ENCODE measurements around the gene LRRK1. TPM values are rescaled to one million over a fixed set of nuclear protein-coding genes. Genes with fewer than 3 reads are reported as not detected.

Gene LRRK1
- total and polyA plus RNA-seq, 2 experiments from 2014 or later: 2.6 to 4.5 TPM

DNA sequence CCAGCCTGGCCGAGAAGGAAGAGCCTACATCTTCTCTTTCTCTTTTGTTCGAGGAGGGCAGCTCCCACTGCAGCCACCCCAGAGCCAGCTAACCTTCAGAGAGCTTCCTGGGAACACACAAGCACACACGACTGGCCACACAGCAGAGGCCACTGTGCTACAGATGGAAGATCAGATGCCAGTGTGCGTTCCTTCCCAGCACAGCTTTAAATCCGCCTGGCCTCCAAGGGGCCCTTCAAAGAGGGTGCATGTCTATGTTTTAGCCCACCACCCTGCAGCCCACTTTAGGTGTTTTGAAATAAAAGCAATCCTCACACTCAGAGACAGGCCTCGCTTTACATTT lies 27.2 kb upstream of the LRRK1 start (continued):
- no peak for TF ChIP-seq ZNF462 (CRISPR knock-in tag; IDR thresholded peaks at IDR 0.05)
- TF ChIP-seq EZH2 (IDR thresholded peaks at IDR 0.05; ENCODE audit: low read depth, unreplicated experiment): no peak
- TF ChIP-seq, protein P1, sequence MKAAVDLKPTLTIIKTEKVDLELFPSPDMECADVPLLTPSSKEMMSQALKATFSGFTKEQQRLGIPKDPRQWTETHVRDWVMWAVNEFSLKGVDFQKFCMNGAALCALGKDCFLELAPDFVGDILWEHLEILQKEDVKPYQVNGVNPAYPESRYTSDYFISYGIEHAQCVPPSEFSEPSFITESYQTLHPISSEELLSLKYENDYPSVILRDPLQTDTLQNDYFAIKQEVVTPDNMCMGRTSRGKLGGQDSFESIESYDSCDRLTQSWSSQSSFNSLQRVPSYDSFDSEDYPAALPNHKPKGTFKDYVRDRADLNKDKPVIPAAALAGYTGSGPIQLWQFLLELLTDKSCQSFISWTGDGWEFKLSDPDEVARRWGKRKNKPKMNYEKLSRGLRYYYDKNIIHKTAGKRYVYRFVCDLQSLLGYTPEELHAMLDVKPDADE (IDR thresholded peaks at IDR 0.05): no peak
- no peak for TF ChIP-seq POLR2AphosphoS5 (IDR thresholded peaks at IDR 0.05; ENCODE audit: low read depth)
- TF ChIP-seq NANOG (IDR thresholded peaks at IDR 0.05; ENCODE audit: borderline replicate concordance): no peak
- TF ChIP-seq EZH2phosphoT487 (IDR thresholded peaks at IDR 0.05; ENCODE audit: unreplicated experiment): no peak

GRCh38 chr15:100893261-100893963 lies 25.7 kb upstream of the LRRK1 start:
- no peaks in the 10 kb centered on the region for H3K9me3 Mint-ChIP-seq
- H3K9me2 ChIP-seq (ENCODE audit: insufficient read depth): no peaks in the 10 kb centered on the region
- no peak overlapping the region for H3K4me3 ChIP-seq
- no peak for DNase-seq (ENCODE audit: low spot score)
- no peaks in the 10 kb centered on the region for H3K27me3 ChIP-seq (ENCODE audit: insufficient read depth)
- no peaks in the 10 kb centered on the region for H3F3A ChIP-seq (replicated peaks; ENCODE audit: low read depth)
- TF ChIP-seq POLR2AphosphoS5 (IDR thresholded peaks at IDR 0.05; ENCODE audit: low read depth): no peak
- TF ChIP-seq NANOG (IDR thresholded peaks at IDR 0.05; ENCODE audit: borderline replicate concordance): no peak
- TF ChIP-seq, protein P2, sequence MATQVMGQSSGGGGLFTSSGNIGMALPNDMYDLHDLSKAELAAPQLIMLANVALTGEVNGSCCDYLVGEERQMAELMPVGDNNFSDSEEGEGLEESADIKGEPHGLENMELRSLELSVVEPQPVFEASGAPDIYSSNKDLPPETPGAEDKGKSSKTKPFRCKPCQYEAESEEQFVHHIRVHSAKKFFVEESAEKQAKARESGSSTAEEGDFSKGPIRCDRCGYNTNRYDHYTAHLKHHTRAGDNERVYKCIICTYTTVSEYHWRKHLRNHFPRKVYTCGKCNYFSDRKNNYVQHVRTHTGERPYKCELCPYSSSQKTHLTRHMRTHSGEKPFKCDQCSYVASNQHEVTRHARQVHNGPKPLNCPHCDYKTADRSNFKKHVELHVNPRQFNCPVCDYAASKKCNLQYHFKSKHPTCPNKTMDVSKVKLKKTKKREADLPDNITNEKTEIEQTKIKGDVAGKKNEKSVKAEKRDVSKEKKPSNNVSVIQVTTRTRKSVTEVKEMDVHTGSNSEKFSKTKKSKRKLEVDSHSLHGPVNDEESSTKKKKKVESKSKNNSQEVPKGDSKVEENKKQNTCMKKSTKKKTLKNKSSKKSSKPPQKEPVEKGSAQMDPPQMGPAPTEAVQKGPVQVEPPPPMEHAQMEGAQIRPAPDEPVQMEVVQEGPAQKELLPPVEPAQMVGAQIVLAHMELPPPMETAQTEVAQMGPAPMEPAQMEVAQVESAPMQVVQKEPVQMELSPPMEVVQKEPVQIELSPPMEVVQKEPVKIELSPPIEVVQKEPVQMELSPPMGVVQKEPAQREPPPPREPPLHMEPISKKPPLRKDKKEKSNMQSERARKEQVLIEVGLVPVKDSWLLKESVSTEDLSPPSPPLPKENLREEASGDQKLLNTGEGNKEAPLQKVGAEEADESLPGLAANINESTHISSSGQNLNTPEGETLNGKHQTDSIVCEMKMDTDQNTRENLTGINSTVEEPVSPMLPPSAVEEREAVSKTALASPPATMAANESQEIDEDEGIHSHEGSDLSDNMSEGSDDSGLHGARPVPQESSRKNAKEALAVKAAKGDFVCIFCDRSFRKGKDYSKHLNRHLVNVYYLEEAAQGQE (IDR thresholded peaks at IDR 0.05; ENCODE audit: unreplicated experiment): no peak
- ATAC-seq: no peak
- no peak overlapping the region for H3K4me3 Mint-ChIP-seq
- H3K27ac Mint-ChIP-seq: no peak overlapping the region
- H3K4me1 Mint-ChIP-seq: peaks cover 23% of the 10 kb centered on the region
- H3K27ac ChIP-seq (ENCODE audit: low read depth): no peak overlapping the region
- no peaks in the 10 kb centered on the region for H3K36me3 ChIP-seq (ENCODE audit: insufficient read depth)
- H3K79me2 ChIP-seq (replicated peaks; ENCODE audit: insufficient read depth): no peaks in the 10 kb centered on the region
- H3K36me3 Mint-ChIP-seq (ENCODE audit: low read depth): no peaks in the 10 kb centered on the region
- H4K20me1 ChIP-seq (replicated peaks; ENCODE audit: insufficient read depth): no peaks in the 10 kb centered on the region
- H2AFZ ChIP-seq: no peak overlapping the region
- no peak overlapping the region for H3K4me2 ChIP-seq
- peaks cover 11% of the 10 kb centered on the region for H3K27me3 Mint-ChIP-seq (ENCODE audit: insufficient read depth, low read depth, poor library complexity)
- no peaks in the 10 kb centered on the region; the same call in 1 of the 2 replicates for H3K4me1 ChIP-seq (ENCODE audit: insufficient read depth)

Measured in GM23338 (cell line).